ENCODE data around the gene MAP2K6. TPM values are rescaled to one million over a fixed set of nuclear protein-coding genes. Genes with fewer than 3 reads are reported as not detected.
A peak's percentile ranks its signal among the peaks of the same experiment; 100 is the strongest.

MAP2K6 gene
- total RNA-seq, 1 donor from 2014 or later, result 10.1 TPM

GRCh38 chr17:69501591-69502468 lies 87.3 kb downstream of the MAP2K6 start:
- H3K79me2 ChIP-seq (ENCODE audit: insufficient read depth, low read length), result no peaks in the 10 kb centered on the region
- no peaks in the 10 kb centered on the region for H3K27me3 Mint-ChIP-seq (ENCODE audit: low read depth, unreplicated experiment)
- H4K20me1 ChIP-seq (ENCODE audit: insufficient read depth, low read length), result no peaks in the 10 kb centered on the region
- no peaks in the 10 kb centered on the region for H3K36me3 Mint-ChIP-seq (ENCODE audit: low read depth, unreplicated experiment)
- peak overlapping the region; percentile 6 for H3K9ac ChIP-seq (ENCODE audit: low read length)
- H3K4me3 Mint-ChIP-seq (ENCODE audit: unreplicated experiment), result peak overlapping the region; percentile 82
- peak overlapping the region; percentile 80 for H3K4me2 ChIP-seq (ENCODE audit: low read length)
- H3K4me3 ChIP-seq (ENCODE audit: insufficient read depth, low read depth, low read length), result peak overlapping the region; percentile 41
- no peaks in the 10 kb centered on the region for H3K27me3 ChIP-seq (ENCODE audit: insufficient read depth, low read length)
- no peaks in the 10 kb centered on the region for H3K9me3 ChIP-seq (ENCODE audit: insufficient read depth, low read depth, low read length)
- TF ChIP-seq, protein P1, sequence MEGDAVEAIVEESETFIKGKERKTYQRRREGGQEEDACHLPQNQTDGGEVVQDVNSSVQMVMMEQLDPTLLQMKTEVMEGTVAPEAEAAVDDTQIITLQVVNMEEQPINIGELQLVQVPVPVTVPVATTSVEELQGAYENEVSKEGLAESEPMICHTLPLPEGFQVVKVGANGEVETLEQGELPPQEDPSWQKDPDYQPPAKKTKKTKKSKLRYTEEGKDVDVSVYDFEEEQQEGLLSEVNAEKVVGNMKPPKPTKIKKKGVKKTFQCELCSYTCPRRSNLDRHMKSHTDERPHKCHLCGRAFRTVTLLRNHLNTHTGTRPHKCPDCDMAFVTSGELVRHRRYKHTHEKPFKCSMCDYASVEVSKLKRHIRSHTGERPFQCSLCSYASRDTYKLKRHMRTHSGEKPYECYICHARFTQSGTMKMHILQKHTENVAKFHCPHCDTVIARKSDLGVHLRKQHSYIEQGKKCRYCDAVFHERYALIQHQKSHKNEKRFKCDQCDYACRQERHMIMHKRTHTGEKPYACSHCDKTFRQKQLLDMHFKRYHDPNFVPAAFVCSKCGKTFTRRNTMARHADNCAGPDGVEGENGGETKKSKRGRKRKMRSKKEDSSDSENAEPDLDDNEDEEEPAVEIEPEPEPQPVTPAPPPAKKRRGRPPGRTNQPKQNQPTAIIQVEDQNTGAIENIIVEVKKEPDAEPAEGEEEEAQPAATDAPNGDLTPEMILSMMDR (IDR thresholded peaks at IDR 0.05; ENCODE audit: insufficient read depth, low read depth, low read length), result no peak
- no peak for TF ChIP-seq EZH2 (IDR thresholded peaks at IDR 0.05; ENCODE audit: insufficient read depth, low read length)
- FAIRE-seq (no peak), DNase-seq (ENCODE audit: low read depth) (peak; percentile 78)
- peaks cover 10% of the 10 kb centered on the region for H3K4me1 Mint-ChIP-seq (ENCODE audit: low read depth, unreplicated experiment)
- H3K36me3 ChIP-seq (ENCODE audit: insufficient read depth, low read length), result no peaks in the 10 kb centered on the region
- H3K27ac Mint-ChIP-seq (ENCODE audit: unreplicated experiment), result peak overlapping the region; percentile 92
- H3K4me1 ChIP-seq (ENCODE audit: insufficient read depth, low read length), result peaks cover 12% of the 10 kb centered on the region
- H3K9me3 Mint-ChIP-seq (ENCODE audit: unreplicated experiment), result no peaks in the 10 kb centered on the region
- H2AFZ ChIP-seq (ENCODE audit: low read depth, low read length), result peak overlapping the region; percentile 14
- H3K27ac ChIP-seq (ENCODE audit: low read depth, low read length), result no peak overlapping the region

GRCh38 chr17:69503711-69504110 lies 89.2 kb downstream of the MAP2K6 start:
- H4K20me1 ChIP-seq (ENCODE audit: insufficient read depth, low read length), result no peaks in the 10 kb centered on the region
- no peaks in the 10 kb centered on the region for H3K27me3 ChIP-seq (ENCODE audit: insufficient read depth, low read length)
- H3K27ac Mint-ChIP-seq (ENCODE audit: unreplicated experiment), result no peak overlapping the region
- H3K27me3 Mint-ChIP-seq (ENCODE audit: low read depth, unreplicated experiment), result no peaks in the 10 kb centered on the region
- H3K9me3 Mint-ChIP-seq (ENCODE audit: unreplicated experiment), result no peaks in the 10 kb centered on the region
- FAIRE-seq (no peak), DNase-seq (ENCODE audit: low read depth) (no peak)
- no peak overlapping the region for H2AFZ ChIP-seq (ENCODE audit: low read depth, low read length)
- no peaks in the 10 kb centered on the region for H3K9me3 ChIP-seq (ENCODE audit: insufficient read depth, low read depth, low read length)
- TF ChIP-seq, protein P1 (IDR thresholded peaks at IDR 0.05; ENCODE audit: insufficient read depth, low read depth, low read length), result no peak
- no peak for TF ChIP-seq EZH2 (IDR thresholded peaks at IDR 0.05; ENCODE audit: insufficient read depth, low read length)
- no peaks in the 10 kb centered on the region for H3K36me3 ChIP-seq (ENCODE audit: insufficient read depth, low read length)
- no peaks in the 10 kb centered on the region for H3K36me3 Mint-ChIP-seq (ENCODE audit: low read depth, unreplicated experiment)
- H3K4me3 Mint-ChIP-seq (ENCODE audit: unreplicated experiment), result no peak overlapping the region
- peaks cover 12% of the 10 kb centered on the region for H3K4me1 ChIP-seq (ENCODE audit: insufficient read depth, low read length)
- H3K4me1 Mint-ChIP-seq (ENCODE audit: low read depth, unreplicated experiment), result peaks cover 7% of the 10 kb centered on the region
- H3K79me2 ChIP-seq (ENCODE audit: insufficient read depth, low read length), result no peaks in the 10 kb centered on the region
- no peak overlapping the region for H3K9ac ChIP-seq (ENCODE audit: low read length)
- H3K4me2 ChIP-seq (ENCODE audit: low read length), result no peak overlapping the region
- H3K27ac ChIP-seq (ENCODE audit: low read depth, low read length), result no peak overlapping the region
- no peak overlapping the region for H3K4me3 ChIP-seq (ENCODE audit: insufficient read depth, low read depth, low read length)

DNA sequence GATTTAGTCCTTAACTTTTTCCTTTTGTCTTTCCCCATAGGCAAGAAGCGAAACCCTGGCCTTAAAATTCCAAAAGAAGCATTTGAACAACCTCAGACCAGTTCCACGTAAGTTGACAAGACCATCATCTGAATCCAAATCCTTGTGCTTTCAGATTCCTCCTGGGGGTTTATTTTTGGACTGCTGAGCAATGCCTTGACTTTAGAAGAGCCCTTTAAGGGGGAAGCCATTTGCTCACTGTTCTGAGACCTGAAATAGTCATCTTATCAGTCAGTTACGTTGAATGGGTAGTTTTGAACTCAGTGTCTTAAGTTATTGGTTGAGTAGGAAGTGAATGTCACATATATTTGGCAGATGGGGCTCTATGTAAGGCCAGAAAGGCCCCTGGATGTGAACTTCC lies 91.2 kb downstream of the MAP2K6 start:
- Histone ChIP-seq H2AFZ (ENCODE audit: low read depth, low read length) (no peak overlapping the region), H3K4me1 (ENCODE audit: insufficient read depth, low read length) (peaks cover 12% of the 10 kb centered on the region), H3K27me3 (ENCODE audit: insufficient read depth, low read length) (no peaks in the 10 kb centered on the region), H3K36me3 (ENCODE audit: insufficient read depth, low read length) (no peaks in the 10 kb centered on the region), H3K4me3 (ENCODE audit: insufficient read depth, low read depth, low read length) (no peak overlapping the region), H3K79me2 (ENCODE audit: insufficient read depth, low read length) (no peaks in the 10 kb centered on the region), H3K9me3 (ENCODE audit: insufficient read depth, low read depth, low read length) (no peaks in the 10 kb centered on the region), H3K4me2 (ENCODE audit: low read length) (no peak overlapping the region), H3K9ac (ENCODE audit: low read length) (no peak overlapping the region), H4K20me1 (ENCODE audit: insufficient read depth, low read length) (no peaks in the 10 kb centered on the region), H3K27ac (ENCODE audit: low read depth, low read length) (no peak overlapping the region)
- DNase-seq (ENCODE audit: low read depth) (no peak), FAIRE-seq (no peak)
- Mint-ChIP-seq H3K9me3 (ENCODE audit: unreplicated experiment) (no peaks in the 10 kb centered on the region), H3K4me1 (ENCODE audit: low read depth, unreplicated experiment) (peaks cover 7% of the 10 kb centered on the region), H3K36me3 (ENCODE audit: low read depth, unreplicated experiment) (no peaks in the 10 kb centered on the region), H3K27me3 (ENCODE audit: low read depth, unreplicated experiment) (no peaks in the 10 kb centered on the region), H3K4me3 (ENCODE audit: unreplicated experiment) (no peak overlapping the region), H3K27ac (ENCODE audit: unreplicated experiment) (no peak overlapping the region)
- TF ChIP-seq, protein P1 (IDR thresholded peaks at IDR 0.05; ENCODE audit: insufficient read depth, low read depth, low read length), result no peak
- no peak for TF ChIP-seq EZH2 (IDR thresholded peaks at IDR 0.05; ENCODE audit: insufficient read depth, low read length)

Measured in astrocyte (in vitro differentiated cells and primary cell).